Epidermal melanocyte (primary cell): ENCODE results near the gene CTDSPL.
"Not testable (repeated sequence)": the region's sequence is repeated elsewhere in the genome, so short reads cannot be mapped to it uniquely, and the experiment has no call there.

Experiments used
- DNase-seq: peaks from one replicate; pipeline ENCODE4 v3.0.0; 2011; ENCODE audit warnings: low spot score; ENCODE audit not compliant: insufficient read length

The CTDSPL gene

DNA sequence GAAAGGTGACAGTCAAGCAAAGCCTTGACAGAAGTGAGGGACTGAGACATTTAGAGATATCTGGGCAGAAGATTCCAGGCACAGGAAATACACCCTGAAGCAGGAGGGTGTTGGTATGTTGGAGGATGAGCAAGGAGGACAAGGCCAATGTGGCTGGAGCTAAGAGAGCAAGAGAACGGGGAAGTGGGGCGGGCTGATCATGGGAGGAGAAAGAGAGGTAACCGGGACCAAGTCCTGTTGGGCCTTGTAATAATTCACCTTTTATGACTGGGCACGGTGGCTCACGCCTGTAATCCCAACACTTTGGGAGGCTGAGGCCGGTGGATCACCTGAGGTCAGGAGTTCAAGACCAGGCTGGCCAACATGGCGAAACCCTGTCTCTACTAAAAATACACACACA lies 171.9 kb downstream of the CTDSPL start:
- DNase-seq, result not testable (repeated sequence)
